ENCODE data around the gene ADRB2.

ADRB2 gene

GRCh38 chr5:148855249-148856008 is 29.0 kb downstream of the ADRB2 start:
- Histone ChIP-seq H3K9ac (ENCODE audit: low read length) (no peak overlapping the region), H2AFZ (ENCODE audit: low read length) (no peak overlapping the region), H3K36me3 (ENCODE audit: insufficient read depth, low read length) (no peaks in the 10 kb centered on the region), H4K20me1 (ENCODE audit: insufficient read depth, low read length) (no peaks in the 10 kb centered on the region), H3K9me2 (ENCODE audit: low read depth, low read length) (no peaks in the 10 kb centered on the region), H3K9me3 (ENCODE audit: low read length) (no peaks in the 10 kb centered on the region), H3K4me1 (ENCODE audit: insufficient read depth, low read length, severe bottlenecking) (no peaks in the 10 kb centered on the region), H3F3A (ENCODE audit: insufficient read depth, low read length) (no peaks in the 10 kb centered on the region), H3K27ac (ENCODE audit: low read depth, low read length, poor library complexity, severe bottlenecking) (no peak overlapping the region), H3K79me2 (ENCODE audit: insufficient read depth, low read length) (no peaks in the 10 kb centered on the region), H3K4me3 (ENCODE audit: low read depth, low read length, poor library complexity, severe bottlenecking) (no peak overlapping the region), H3K27me3 (ENCODE audit: insufficient read depth, low read length) (no peaks in the 10 kb centered on the region), H3K4me2 (ENCODE audit: low read length) (no peak overlapping the region)
- TF ChIP-seq EZH2 (IDR thresholded peaks at IDR 0.05; ENCODE audit: borderline replicate concordance, low read length) (no peak), CTCF (IDR thresholded peaks at IDR 0.05; ENCODE audit: low read length) (no peak)

GRCh38 chr5:148856009-148856367 is 29.6 kb downstream of the ADRB2 start:
- TF ChIP-seq EZH2 (IDR thresholded peaks at IDR 0.05; ENCODE audit: borderline replicate concordance, low read length) (no peak), CTCF (IDR thresholded peaks at IDR 0.05; ENCODE audit: low read length) (no peak)
- Histone ChIP-seq H3K4me3 (ENCODE audit: low read depth, low read length, poor library complexity, severe bottlenecking) (no peak overlapping the region), H3K9ac (ENCODE audit: low read length) (no peak overlapping the region), H3K36me3 (ENCODE audit: insufficient read depth, low read length) (no peaks in the 10 kb centered on the region), H2AFZ (ENCODE audit: low read length) (no peak overlapping the region), H3K4me2 (ENCODE audit: low read length) (no peak overlapping the region), H4K20me1 (ENCODE audit: insufficient read depth, low read length) (no peaks in the 10 kb centered on the region), H3K27ac (ENCODE audit: low read depth, low read length, poor library complexity, severe bottlenecking) (no peak overlapping the region), H3K9me2 (ENCODE audit: low read depth, low read length) (no peaks in the 10 kb centered on the region), H3K9me3 (ENCODE audit: low read length) (no peaks in the 10 kb centered on the region), H3K27me3 (ENCODE audit: insufficient read depth, low read length) (no peaks in the 10 kb centered on the region), H3K4me1 (ENCODE audit: insufficient read depth, low read length, severe bottlenecking) (no peaks in the 10 kb centered on the region), H3F3A (ENCODE audit: insufficient read depth, low read length) (no peaks in the 10 kb centered on the region), H3K79me2 (ENCODE audit: insufficient read depth, low read length) (no peaks in the 10 kb centered on the region)

- no peaks in the 10 kb centered on the region for H3K4me1 ChIP-seq (ENCODE audit: insufficient read depth, low read length, severe bottlenecking)
- H4K20me1 ChIP-seq (ENCODE audit: insufficient read depth, low read length): no peaks in the 10 kb centered on the region
- no peak overlapping the region for H3K9ac ChIP-seq (ENCODE audit: low read length)
- no peaks in the 10 kb centered on the region for H3K27me3 ChIP-seq (ENCODE audit: insufficient read depth, low read length)
- no peak overlapping the region for H3K27ac ChIP-seq (ENCODE audit: low read depth, low read length, poor library complexity, severe bottlenecking)
- no peaks in the 10 kb centered on the region for H3K79me2 ChIP-seq (ENCODE audit: insufficient read depth, low read length)
- no peaks in the 10 kb centered on the region for H3F3A ChIP-seq (ENCODE audit: insufficient read depth, low read length)
- no peak overlapping the region for H3K4me3 ChIP-seq (ENCODE audit: low read depth, low read length, poor library complexity, severe bottlenecking)
- H3K36me3 ChIP-seq (ENCODE audit: insufficient read depth, low read length): no peaks in the 10 kb centered on the region
- TF ChIP-seq CTCF (IDR thresholded peaks at IDR 0.05; ENCODE audit: low read length) (no peak), EZH2 (IDR thresholded peaks at IDR 0.05; ENCODE audit: borderline replicate concordance, low read length) (no peak)
- H3K4me2 ChIP-seq (ENCODE audit: low read length): no peak overlapping the region
- H3K9me3 ChIP-seq (ENCODE audit: low read length): no peaks in the 10 kb centered on the region
- H2AFZ ChIP-seq (ENCODE audit: low read length): no peak overlapping the region
- no peaks in the 10 kb centered on the region for H3K9me2 ChIP-seq (ENCODE audit: low read depth, low read length)
Measured at GRCh38 chr5:148856424-148856823, 30.0 kb downstream of the ADRB2 start.
